Measurements from ENCODE around the gene DISP1.
"Not testable (repeated sequence)": the region's sequence is repeated elsewhere in the genome, so short reads cannot be mapped to it uniquely, and the experiment has no call there.

Gene DISP1

GRCh38 chr1:222850550-222850949 is 35.7 kb downstream of the DISP1 start:
- not testable (repeated sequence) for H3K4me3 ChIP-seq (ENCODE audit: low read depth, low read length)

GRCh38 chr1:222852326-222852725 is 37.5 kb downstream of the DISP1 start:
- no peak overlapping the region for H3K4me3 ChIP-seq (ENCODE audit: low read depth, low read length)

GRCh38 chr1:222861062-222861461 is 46.2 kb downstream of the DISP1 start:
- no peak overlapping the region for H3K4me3 ChIP-seq (ENCODE audit: low read depth, low read length)
